ENCODE results near the gene HRK.

GRCh38 chr12:116833474-116833873 is 47.8 kb downstream of the HRK start:
- TF ChIP-seq POLR2A (IDR thresholded peaks at IDR 0.05) (no peak), CTCF (IDR thresholded peaks at IDR 0.05) (no peak)

Data from heart left ventricle (tissue), 13 donors.